A549 treated with CORT108297 at 1 μM for 4 hours (cell line): ENCODE data around the gene PNPLA3. TPM values are rescaled to one million over a fixed set of nuclear protein-coding genes. Genes with fewer than 3 reads are reported as not detected.

Source experiments
- total RNA-seq: library from RNA; stranded (reverse); fragments of 200-300 nt; extraction: Qiagen RNA extraction; gene quantifications from 5 replicates; pipeline ENCODE4 v1.2.3, GENCODE V29; 2022

The PNPLA3 gene
- 0.68 to 1.2 TPM (median 0.95 TPM) in 5 replicates for total RNA-seq

DNA sequence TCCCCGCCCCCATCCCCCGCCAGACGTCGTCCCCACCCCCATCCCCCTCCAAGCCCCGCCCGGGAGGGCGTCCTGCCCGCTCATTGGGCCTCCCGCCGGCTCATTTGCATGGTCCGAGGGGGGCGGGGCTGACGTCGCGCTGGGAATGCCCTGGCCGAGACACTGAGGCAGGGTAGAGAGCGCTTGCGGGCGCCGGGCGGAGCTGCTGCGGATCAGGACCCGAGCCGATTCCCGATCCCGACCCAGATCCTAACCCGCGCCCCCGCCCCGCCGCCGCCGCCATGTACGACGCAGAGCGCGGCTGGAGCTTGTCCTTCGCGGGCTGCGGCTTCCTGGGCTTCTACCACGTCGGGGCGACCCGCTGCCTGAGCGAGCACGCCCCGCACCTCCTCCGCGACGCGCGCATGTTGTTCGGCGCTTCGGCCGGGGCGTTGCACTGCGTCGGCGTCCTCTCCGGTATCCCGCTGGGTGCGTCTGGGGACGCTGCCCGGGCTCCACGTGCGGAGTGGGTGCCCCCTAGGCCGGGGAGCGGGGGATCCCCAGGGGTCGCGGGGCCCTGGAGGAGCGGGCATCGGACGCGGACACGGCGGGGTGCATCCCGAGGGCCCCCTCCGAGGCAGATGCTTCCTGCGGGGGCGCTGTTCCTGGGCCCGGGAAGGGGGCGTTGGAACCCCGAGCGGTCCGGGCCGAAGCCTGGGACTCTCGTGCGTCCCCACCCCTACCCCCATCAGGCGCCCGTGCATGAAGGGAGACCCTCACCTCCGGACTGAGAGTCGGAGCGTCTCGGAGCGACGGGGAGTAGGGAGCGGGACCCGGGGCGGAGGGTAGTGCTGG lies at the start of gene PNPLA3:
PNPLA3 (plus strand) TSS at position 175 of the 834 bp plus-strand sequence; CDS start at position 282, 107 bp downstream.

DNA sequence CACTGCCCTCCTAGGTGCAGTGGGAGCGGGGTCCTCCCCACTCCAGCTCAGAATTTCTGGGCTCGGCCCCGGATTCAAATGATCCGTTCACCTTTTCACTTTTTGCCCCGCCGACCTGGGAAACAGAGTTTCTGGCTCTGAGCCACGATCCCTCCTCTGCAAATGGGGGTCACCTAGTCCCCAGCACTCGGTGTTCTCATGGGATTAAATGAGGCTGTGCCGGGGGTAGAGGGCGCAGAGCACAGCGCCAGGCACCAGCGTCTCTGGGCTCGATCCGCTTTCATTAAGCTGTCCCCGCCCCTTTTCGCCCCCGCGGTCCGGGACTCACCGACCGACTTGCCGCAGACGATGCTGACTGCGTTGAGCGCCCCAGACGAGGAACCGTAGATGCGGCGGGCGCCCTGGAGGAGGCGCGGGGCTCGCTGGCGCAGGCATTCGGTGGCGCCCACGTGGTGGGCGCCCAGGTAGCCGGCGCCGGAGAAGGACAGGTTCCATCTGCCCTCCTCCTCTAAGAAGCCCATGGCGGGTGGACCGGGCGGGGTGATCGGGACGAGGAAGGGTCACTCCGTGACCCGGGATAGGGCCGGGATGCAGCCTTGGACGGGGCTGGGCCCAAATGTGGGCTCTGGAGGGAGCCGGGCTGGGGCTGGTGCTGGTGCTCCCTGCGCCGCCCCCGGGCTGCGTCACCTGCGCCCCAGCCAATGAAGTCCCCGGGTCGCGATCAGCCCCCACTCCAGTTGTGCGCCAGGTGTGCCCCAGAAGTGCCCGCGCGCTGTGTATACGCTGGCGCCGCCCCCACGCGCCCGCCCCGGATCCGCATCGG lies 32.0 kb upstream of the PNPLA3 start, which contains the start of gene PNPLA5:
PNPLA5 (minus strand) TSS at position 654 of the 823 bp plus-strand sequence; CDS start at position 521, 133 bp downstream.

DNA sequence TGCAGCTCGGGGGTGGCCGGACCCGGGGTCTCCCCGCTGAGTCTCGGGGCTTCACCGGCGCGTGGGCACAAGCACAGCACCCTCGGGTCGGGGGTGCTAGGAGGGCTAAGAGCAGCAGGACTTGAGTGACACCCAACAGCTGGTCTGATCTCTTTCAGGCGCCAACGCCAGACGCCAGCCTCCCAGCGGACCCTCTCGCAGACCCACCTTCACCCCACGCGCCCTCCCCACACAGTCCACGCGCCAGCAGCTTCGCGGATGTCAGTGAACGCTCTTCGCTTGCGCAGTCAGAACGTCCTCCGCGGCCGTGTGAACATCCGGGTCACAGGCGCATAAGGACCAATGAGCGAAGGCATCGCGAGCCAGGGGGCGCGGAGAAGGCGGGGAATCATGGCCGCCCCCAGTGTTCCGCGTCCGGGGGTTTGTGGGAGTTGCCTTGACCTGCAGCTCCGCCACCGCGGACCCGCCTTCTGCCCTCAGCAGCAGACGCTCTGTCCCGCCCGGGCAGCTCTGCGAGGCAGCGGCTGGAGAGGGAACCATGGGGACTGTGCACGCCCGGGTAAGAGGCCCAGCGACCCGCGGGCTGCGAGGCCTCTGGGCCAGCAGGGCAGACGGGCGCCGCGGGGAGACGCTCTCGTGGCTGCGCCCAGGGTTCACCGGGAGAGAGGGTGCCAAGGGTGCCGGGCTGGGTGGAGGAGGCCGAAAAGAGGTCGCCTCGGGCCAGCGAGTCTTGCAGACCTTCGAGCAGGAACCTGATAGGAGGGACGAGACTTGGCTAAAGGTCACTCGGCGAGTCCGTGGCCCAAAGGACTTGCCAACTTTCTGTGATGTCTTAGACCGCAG lies 31.7 kb downstream of the PNPLA3 start, which contains the start of gene SAMM50:
SAMM50 (plus strand) TSS at position 403 of the 843 bp plus-strand sequence; CDS start at position 539, 136 bp downstream.

Other genes starting within 250 kb of the PNPLA3 start
- 0.38 to 0.62 TPM (median 0.51 TPM) in 5 replicates for gene EFCAB6, start 111.5 kb upstream of the PNPLA3 start, total RNA-seq
- not detected in 5 replicates for gene SULT4A1, start 61.3 kb upstream of the PNPLA3 start, total RNA-seq
- gene PNPLA5, start 31.8 kb upstream of the PNPLA3 start, total RNA-seq: 0.03 to 0.07 TPM in 2 of 5 replicates, not detected in the others
- gene SAMM50, start 31.6 kb downstream of the PNPLA3 start, total RNA-seq: 43.5 to 49.1 TPM (median 46.7 TPM) in 5 replicates
- gene PARVB, start 100.5 kb downstream of the PNPLA3 start, total RNA-seq: 35.5 to 45.1 TPM (median 40.3 TPM) in 5 replicates